ENCODE measurements around the gene ZFYVE9.

ZFYVE9 gene

GRCh38 chr1:52386458-52386857 is 244.6 kb downstream of the ZFYVE9 start:
- DNase-seq (ENCODE audit: low read depth): no peak

DNA sequence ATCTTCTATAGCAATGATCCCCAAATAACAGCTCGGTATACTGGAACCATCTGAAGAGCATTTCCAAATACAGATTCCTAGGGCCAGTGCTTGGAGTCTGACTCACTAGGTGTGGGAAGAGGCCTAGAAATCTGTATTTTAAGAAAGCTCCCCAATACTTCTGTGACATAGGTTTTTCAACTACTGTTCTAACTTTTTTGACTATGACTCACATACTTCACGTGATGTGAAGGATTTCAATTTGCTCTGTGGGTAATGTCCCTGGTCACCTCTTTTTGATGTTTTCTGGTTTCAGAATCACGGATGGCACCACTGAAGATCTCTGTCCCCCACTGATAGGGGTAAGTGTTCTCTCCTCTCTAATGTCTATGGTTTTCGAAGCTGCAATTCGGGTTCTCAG is 251.3 kb downstream of the ZFYVE9 start:
- no peak for DNase-seq (ENCODE audit: low read depth)
